Spinal cord (tissue), 10 donors: Measurements from ENCODE around the gene CDS2. TPM values are rescaled to one million over a fixed set of nuclear protein-coding genes. Genes with fewer than 3 reads are reported as not detected.

Experiments
- DNase-seq, 6 donors: peaks; one replicate each; pipeline versions ENCODE4 v3.0.0 to v3.0.0-alpha.2; 2013 to 2015; ENCODE audit warnings: low spot score in 6 of 6, low read depth in 4 of 6
- H3K27ac ChIP-seq: one replicate; pipeline ENCODE4 v1.5.1; 2013; ENCODE audit warnings: low read depth, low read length, control low read depth
- H3K27me3 ChIP-seq: one replicate; pipeline ENCODE4 v1.6.1; 2013; ENCODE audit warnings: low read length; ENCODE audit not compliant: control insufficient read depth, insufficient read depth
- H3K36me3 ChIP-seq: one replicate; pipeline ENCODE4 v1.6.1; 2013; ENCODE audit warnings: low read length; ENCODE audit not compliant: control insufficient read depth, insufficient read depth
- H3K4me1 ChIP-seq: one replicate; pipeline ENCODE4 v1.6.1; 2013; ENCODE audit warnings: low read length; ENCODE audit not compliant: control insufficient read depth, insufficient read depth
- H3K4me3 ChIP-seq: one replicate; pipeline ENCODE4 v1.5.1; 2013; ENCODE audit warnings: low read depth, low read length, control low read depth
- H3K9me3 ChIP-seq: one replicate; pipeline ENCODE4 v1.6.1; 2013; ENCODE audit warnings: low read length; ENCODE audit not compliant: control insufficient read depth, insufficient read depth
- WGBS: methylation state at CpG from one replicate; pipeline ENCODE4 v1.1.5; 2013; ENCODE audit warnings: missing lambda C conversion rate; ENCODE audit not compliant: insufficient coverage; 5-methylcytosine and 5-hydroxymethylcytosine counted together
- polyA plus RNA-seq, 2 donors: library from polyadenylated mRNA; unstranded; fragments of 120-200 nt; gene quantifications; one replicate each; pipeline ENCODE4 v1.2.1, GENCODE V29; 2013; ENCODE audit not compliant: insufficient read length in 2 of 2
- total RNA-seq, 2 donors: library from RNA; depleted of rRNA in 1 of 2; stranded (reverse); fragments of 120-200 nt in 1 of 2; fragments of >200 nt in 1 of 2; gene quantifications; one replicate each; pipeline versions ENCODE4 v1.2.3 to v1.2.4, GENCODE V29; 2013 to 2014
- donor health status: healthy.

Gene CDS2
- total and polyA plus RNA-seq, 4 donors: 38.9 to 103 (median 46.0) TPM

GRCh38 chr20:5215672-5216304 lies 89.0 kb downstream of the CDS2 start:
- Histone ChIP-seq H3K9me3 (no peaks in the 10 kb centered on the region), H3K27me3 (no peaks in the 10 kb centered on the region), H3K27ac (no peak overlapping the region), H3K4me1 (no peaks in the 10 kb centered on the region), H3K4me3 (no peak overlapping the region), H3K36me3 (no peaks in the 10 kb centered on the region)
- peak in 1 of 6 donors; percentile 85 for DNase-seq
- 75% methylated on average over 3 of the region's 4 CpGs for WGBS

- WGBS: 76% methylated on average over 3 of the region's 3 CpGs
- Histone ChIP-seq H3K27ac (no peak overlapping the region), H3K4me1 (no peaks in the 10 kb centered on the region), H3K9me3 (no peaks in the 10 kb centered on the region), H3K27me3 (no peaks in the 10 kb centered on the region), H3K36me3 (no peaks in the 10 kb centered on the region), H3K4me3 (no peak overlapping the region)
- DNase-seq: no peak
These were observed 89.9 kb downstream of the CDS2 start for GRCh38 chr20:5216663-5217062.

GRCh38 chr20:5217616-5218015 lies 90.8 kb downstream of the CDS2 start:
- no peaks in the 10 kb centered on the region for H3K27me3 ChIP-seq
- H3K4me3 ChIP-seq: no peak overlapping the region
- no peak for DNase-seq
- H3K9me3 ChIP-seq: no peaks in the 10 kb centered on the region
- H3K27ac ChIP-seq: no peak overlapping the region
- H3K4me1 ChIP-seq: no peaks in the 10 kb centered on the region
- no CpG with 5 or more reads among the region's 4 CpGs for WGBS
- no peaks in the 10 kb centered on the region for H3K36me3 ChIP-seq

- no peaks in the 10 kb centered on the region for H3K27me3 ChIP-seq
These were observed 93.7 kb downstream of the CDS2 start for GRCh38 chr20:5220321-5221060.

GRCh38 chr20:5221061-5221430 lies 94.2 kb downstream of the CDS2 start:
- no peak for DNase-seq
- no CpG with 5 or more reads among the region's 4 CpGs for WGBS
- no peak overlapping the region for H3K4me3 ChIP-seq
- no peaks in the 10 kb centered on the region for H3K9me3 ChIP-seq
- no peak overlapping the region for H3K27ac ChIP-seq
- no peaks in the 10 kb centered on the region for H3K4me1 ChIP-seq
- no peaks in the 10 kb centered on the region for H3K36me3 ChIP-seq
- no peaks in the 10 kb centered on the region for H3K27me3 ChIP-seq

More at GRCh38 chr20:5220321-5221060, 93.7 kb downstream of the CDS2 start:
- Histone ChIP-seq H3K4me3 (no peak overlapping the region), H3K27ac (no peak overlapping the region), H3K4me1 (no peaks in the 10 kb centered on the region), H3K9me3 (no peaks in the 10 kb centered on the region), H3K36me3 (no peaks in the 10 kb centered on the region)
- WGBS: 90% methylated on average over 1 of the region's 7 CpGs
- peak in 1 of 6 donors; percentile 19 for DNase-seq

- no CpG with 5 or more reads among the region's 11 CpGs for WGBS
- H3K9me3 ChIP-seq: no peaks in the 10 kb centered on the region
- no peak overlapping the region for H3K4me3 ChIP-seq
- no peaks in the 10 kb centered on the region for H3K36me3 ChIP-seq
- H3K4me1 ChIP-seq: no peaks in the 10 kb centered on the region
- peak in 3 of 6 donors; percentile 9 to 58 (median 55) for DNase-seq
- H3K27ac ChIP-seq: no peak overlapping the region
- no peaks in the 10 kb centered on the region for H3K27me3 ChIP-seq
These were observed 96.3 kb downstream of the CDS2 start for GRCh38 chr20:5222919-5223634.

- Histone ChIP-seq H3K4me1 (no peaks in the 10 kb centered on the region), H3K27ac (no peak overlapping the region), H3K36me3 (no peaks in the 10 kb centered on the region), H3K9me3 (no peaks in the 10 kb centered on the region), H3K4me3 (no peak overlapping the region), H3K27me3 (no peaks in the 10 kb centered on the region)
- no peak for DNase-seq
- WGBS: 84% methylated on average over 3 of the region's 4 CpGs
These were observed 103.7 kb downstream of the CDS2 start for GRCh38 chr20:5230544-5230943.

GRCh38 chr20:5234158-5234557 lies 107.3 kb downstream of the CDS2 start:
- WGBS: no CpG with 5 or more reads among the region's 1 CpG
- DNase-seq: no peak
- Histone ChIP-seq H3K9me3 (no peaks in the 10 kb centered on the region), H3K4me1 (no peaks in the 10 kb centered on the region), H3K27ac (no peak overlapping the region), H3K27me3 (no peaks in the 10 kb centered on the region), H3K4me3 (no peak overlapping the region), H3K36me3 (no peaks in the 10 kb centered on the region)

- Histone ChIP-seq H3K4me3 (no peak overlapping the region), H3K9me3 (no peaks in the 10 kb centered on the region), H3K36me3 (no peaks in the 10 kb centered on the region), H3K27me3 (no peaks in the 10 kb centered on the region), H3K27ac (no peak overlapping the region), H3K4me1 (no peaks in the 10 kb centered on the region)
- no peak for DNase-seq
- no CpG with 5 or more reads among the region's 1 CpG for WGBS
These were observed 108.2 kb downstream of the CDS2 start for GRCh38 chr20:5234978-5235377.
